Uterus (tissue), 2 donors: ENCODE results near the gene WRAP73.

Experiments
- POLR2A ChIP-seq, 2 donors: fragments of 450-650 bp; IDR thresholded peaks; one replicate each; pipeline ENCODE4 v1.6.1; 2016; ENCODE audit warnings: antibody characterized with exemption in 2 of 2, mild to moderate bottlenecking in 1 of 2, moderate library complexity in 1 of 2
- TF ChIP-seq, protein P1 (sequence below), 4 experiments: fragments of 200-600 bp in 2 of 4; fragments of 450-650 bp in 2 of 4; sonication (generic) in 2 of 4; IDR thresholded peaks; one replicate each; pipeline ENCODE4 v1.5.1; 2016 to 2019; ENCODE audit warnings: antibody characterized with exemption in 4 of 4, mild to moderate bottlenecking in 2 of 4, moderate library complexity in 1 of 4

DNA sequence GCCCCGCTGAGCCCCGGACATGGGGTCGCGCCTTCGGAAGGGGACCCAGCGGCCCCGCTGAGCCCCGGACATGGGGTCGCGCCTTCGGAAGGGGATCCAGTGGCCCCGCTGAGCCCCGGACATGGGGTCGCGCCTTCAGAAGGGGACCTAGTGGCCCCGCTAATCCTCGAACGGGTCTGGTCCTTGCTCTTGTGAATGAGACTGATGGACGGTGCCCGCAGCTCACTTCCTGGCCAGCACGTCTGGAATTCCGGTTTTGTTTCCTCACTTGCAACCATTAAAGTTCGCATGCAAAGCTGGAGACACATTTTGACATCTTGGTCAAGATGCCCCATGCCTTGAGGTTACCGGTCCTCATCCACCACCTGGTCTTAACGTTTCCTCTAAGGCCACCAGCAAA is 5.6 kb downstream of the WRAP73 start:
- TF ChIP-seq, protein P1, sequence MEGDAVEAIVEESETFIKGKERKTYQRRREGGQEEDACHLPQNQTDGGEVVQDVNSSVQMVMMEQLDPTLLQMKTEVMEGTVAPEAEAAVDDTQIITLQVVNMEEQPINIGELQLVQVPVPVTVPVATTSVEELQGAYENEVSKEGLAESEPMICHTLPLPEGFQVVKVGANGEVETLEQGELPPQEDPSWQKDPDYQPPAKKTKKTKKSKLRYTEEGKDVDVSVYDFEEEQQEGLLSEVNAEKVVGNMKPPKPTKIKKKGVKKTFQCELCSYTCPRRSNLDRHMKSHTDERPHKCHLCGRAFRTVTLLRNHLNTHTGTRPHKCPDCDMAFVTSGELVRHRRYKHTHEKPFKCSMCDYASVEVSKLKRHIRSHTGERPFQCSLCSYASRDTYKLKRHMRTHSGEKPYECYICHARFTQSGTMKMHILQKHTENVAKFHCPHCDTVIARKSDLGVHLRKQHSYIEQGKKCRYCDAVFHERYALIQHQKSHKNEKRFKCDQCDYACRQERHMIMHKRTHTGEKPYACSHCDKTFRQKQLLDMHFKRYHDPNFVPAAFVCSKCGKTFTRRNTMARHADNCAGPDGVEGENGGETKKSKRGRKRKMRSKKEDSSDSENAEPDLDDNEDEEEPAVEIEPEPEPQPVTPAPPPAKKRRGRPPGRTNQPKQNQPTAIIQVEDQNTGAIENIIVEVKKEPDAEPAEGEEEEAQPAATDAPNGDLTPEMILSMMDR (IDR thresholded peaks at IDR 0.05), result no peak
- no peak for TF ChIP-seq POLR2A (IDR thresholded peaks at IDR 0.05)
